Karpas-422 (cell line): Measurements from ENCODE around the gene CLCC1. TPM values are rescaled to one million over a fixed set of nuclear protein-coding genes. Genes with fewer than 3 reads are reported as not detected.

ENCODE experiments used
- DNase-seq: peaks from one replicate; pipeline ENCODE4 v3.0.0-alpha.2; 2015
- H2AFZ ChIP-seq: fragments of 200-600 bp; sonication (generic); 2 replicates; pipeline ENCODE4 v1.6.1; 2014; ENCODE audit warnings: antibody characterized with exemption, low read length, mixed read lengths
- H3K27ac ChIP-seq: fragments of 200-600 bp; sonication (generic); 2 replicates; pipeline ENCODE4 v1.5.1; 2014; ENCODE audit warnings: mild to moderate bottlenecking, low read length, moderate library complexity
- H3K27me3 ChIP-seq: fragments of 200-600 bp; sonication (generic); 2 replicates; pipeline ENCODE4 v1.6.1; 2014; ENCODE audit warnings: low read length, mixed read lengths
- H3K36me3 ChIP-seq: fragments of 200-600 bp; sonication (generic); 2 replicates; pipeline ENCODE4 v1.6.1; 2014; ENCODE audit warnings: low read length, mixed read lengths; ENCODE audit not compliant: insufficient read depth
- H3K4me1 ChIP-seq: fragments of 200-600 bp; sonication (generic); 2 replicates; pipeline ENCODE4 v1.6.1; 2014; ENCODE audit warnings: mild to moderate bottlenecking, low read length, mixed read lengths
- H3K4me2 ChIP-seq: fragments of 200-600 bp; sonication (generic); 2 replicates; pipeline ENCODE4 v1.6.1; 2014; ENCODE audit warnings: low read length, low read depth, mild to moderate bottlenecking; ENCODE audit not compliant: poor library complexity, severe bottlenecking
- H3K4me3 ChIP-seq: fragments of 200-600 bp; sonication (generic); 2 replicates; pipeline ENCODE4 v1.5.1; 2014; ENCODE audit warnings: mild to moderate bottlenecking, antibody characterized with exemption, low read length, mixed read lengths
- H3K79me2 ChIP-seq: fragments of 200-600 bp; sonication (generic); 2 replicates; pipeline ENCODE4 v1.6.1; 2014; ENCODE audit warnings: mild to moderate bottlenecking, low read length, mixed read lengths
- H3K9ac ChIP-seq: fragments of 200-600 bp; sonication (generic); 2 replicates; pipeline ENCODE4 v1.6.0; 2014; ENCODE audit warnings: low read length
- H3K9me2 ChIP-seq: fragments of 200-600 bp; sonication (generic), shearing (Covaris generic); replicated peaks from 2 replicates; pipeline ENCODE4 v1.6.0; 2014; ENCODE audit warnings: mild to moderate bottlenecking, low read length, moderate library complexity; ENCODE audit not compliant: insufficient read depth
- H3K9me3 ChIP-seq: fragments of 300-700, 200-600 bp; sonication (generic); 2 replicates; pipeline ENCODE4 v1.6.1; 2014; ENCODE audit warnings: low read length, mixed read lengths
- H4K20me1 ChIP-seq: fragments of 200-600 bp; sonication (generic); 2 replicates; pipeline ENCODE4 v1.6.1; 2014; ENCODE audit warnings: mild to moderate bottlenecking, antibody characterized with exemption, low read length, low read depth; ENCODE audit not compliant: insufficient read depth
- total RNA-seq: library from RNA; depleted of rRNA; stranded (reverse); fragments of >200 nt; shearing (Covaris generic); gene quantifications from 2 replicates; pipeline ENCODE4 v1.2.3, GENCODE V29; 2014; ENCODE audit warnings: low replicate concordance

The CLCC1 gene
- total RNA-seq, 1 experiment from 2014 or later: 20.6 TPM

GRCh38 chr1:108961752-108962486 lies 1.4 kb downstream of the CLCC1 start:
- peak overlapping the region; percentile 33; the same call in 1 of the 2 replicates for H2AFZ ChIP-seq
- H3K9ac ChIP-seq: peak overlapping the region; percentile 88
- H3K27me3 ChIP-seq: no peaks in the 10 kb centered on the region
- H3K27ac ChIP-seq: peak overlapping the region; percentile 90
- no peaks in the 10 kb centered on the region for H4K20me1 ChIP-seq
- no peaks in the 10 kb centered on the region for H3K36me3 ChIP-seq
- H3K9me3 ChIP-seq: no peaks in the 10 kb centered on the region
- H3K4me2 ChIP-seq: peak overlapping the region; percentile 77
- peak overlapping the region; percentile 92 for H3K4me3 ChIP-seq
- H3K4me1 ChIP-seq: peaks cover 27% of the 10 kb centered on the region
- H3K9me2 ChIP-seq: no peaks in the 10 kb centered on the region
- peaks cover 59% of the 10 kb centered on the region for H3K79me2 ChIP-seq
- DNase-seq: no peak

- no peaks in the 10 kb centered on the region for H4K20me1 ChIP-seq
- H3K4me3 ChIP-seq: no peak overlapping the region
- DNase-seq: no peak
- no peaks in the 10 kb centered on the region for H3K9me3 ChIP-seq
- peaks cover 27% of the 10 kb centered on the region for H3K4me1 ChIP-seq
- no peak overlapping the region for H3K27ac ChIP-seq
- peak overlapping the region; percentile 77 for H3K4me2 ChIP-seq
- no peaks in the 10 kb centered on the region for H3K9me2 ChIP-seq
- H3K27me3 ChIP-seq: no peaks in the 10 kb centered on the region
- peaks cover 65% of the 10 kb centered on the region for H3K79me2 ChIP-seq
- no peak overlapping the region for H3K9ac ChIP-seq
- no peak overlapping the region for H2AFZ ChIP-seq
- no peaks in the 10 kb centered on the region for H3K36me3 ChIP-seq
These were observed 2.1 kb downstream of the CLCC1 start for GRCh38 chr1:108961198-108961597.

DNA sequence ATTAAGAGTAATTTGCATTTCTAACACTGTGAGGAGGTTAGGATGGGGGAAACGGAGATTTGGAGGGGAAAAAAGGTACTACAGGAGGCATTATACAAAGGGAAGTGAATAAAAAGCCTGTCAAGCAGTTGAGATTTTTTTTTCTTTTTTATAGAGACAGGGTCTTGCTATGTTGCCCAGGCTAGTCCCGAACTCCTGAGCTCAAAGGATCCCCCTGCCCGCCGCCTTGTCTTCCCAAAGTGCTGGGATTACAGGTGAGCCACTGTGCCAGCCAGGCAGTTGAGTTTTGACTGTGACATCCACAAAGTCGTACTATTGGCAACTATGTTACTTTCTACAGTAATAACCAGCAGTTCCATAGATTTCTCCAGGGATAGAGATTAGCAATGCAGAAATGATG lies 2.6 kb downstream of the CLCC1 start:
- Histone ChIP-seq H3K27me3 (no peaks in the 10 kb centered on the region), H3K36me3 (no peaks in the 10 kb centered on the region), H3K4me1 (peaks cover 27% of the 10 kb centered on the region), H3K9me2 (no peaks in the 10 kb centered on the region), H3K4me3 (no peak overlapping the region), H3K27ac (no peak overlapping the region), H4K20me1 (no peaks in the 10 kb centered on the region), H3K9me3 (no peaks in the 10 kb centered on the region), H2AFZ (no peak overlapping the region), H3K4me2 (peak overlapping the region; percentile 77), H3K79me2 (peaks cover 70% of the 10 kb centered on the region), H3K9ac (no peak overlapping the region)
- no peak for DNase-seq

DNA sequence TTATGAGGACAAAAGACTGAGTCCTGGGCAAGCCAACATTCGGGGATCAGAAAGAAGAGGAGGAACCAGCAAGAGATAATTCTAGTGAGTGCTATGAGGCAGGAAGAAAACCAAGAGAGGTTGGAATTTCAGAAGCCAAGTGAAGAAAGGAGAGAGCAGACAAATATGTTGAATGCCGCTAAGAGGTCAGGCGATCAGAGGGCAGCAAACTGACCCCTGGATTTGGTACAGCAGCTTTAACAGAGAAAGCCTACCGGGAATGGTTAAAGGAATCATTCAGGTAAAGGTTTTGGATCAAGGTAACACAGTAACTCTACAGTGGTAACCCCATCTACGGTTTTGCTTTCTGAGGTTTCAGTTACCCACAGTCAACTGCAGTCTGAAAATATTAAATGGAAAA lies 5.4 kb downstream of the CLCC1 start:
- Histone ChIP-seq H3K4me3 (no peak overlapping the region), H3K9me2 (no peaks in the 10 kb centered on the region), H3K4me2 (no peak overlapping the region), H3K4me1 (peaks cover 22% of the 10 kb centered on the region), H3K9me3 (no peaks in the 10 kb centered on the region), H4K20me1 (no peaks in the 10 kb centered on the region), H3K27me3 (no peaks in the 10 kb centered on the region), H3K27ac (no peak overlapping the region), H2AFZ (no peak overlapping the region), H3K79me2 (peaks cover 97% of the 10 kb centered on the region), H3K9ac (no peak overlapping the region), H3K36me3 (peaks cover 3% of the 10 kb centered on the region; the same call in 1 of the 2 replicates)
- no peak for DNase-seq

- H3K9me3 ChIP-seq: no peaks in the 10 kb centered on the region
- H2AFZ ChIP-seq: no peak overlapping the region
- H4K20me1 ChIP-seq: no peaks in the 10 kb centered on the region
- no peak overlapping the region for H3K27ac ChIP-seq
- no peaks in the 10 kb centered on the region for H3K27me3 ChIP-seq
- no peaks in the 10 kb centered on the region for H3K9me2 ChIP-seq
- peaks cover 97% of the 10 kb centered on the region for H3K79me2 ChIP-seq
- no peak for DNase-seq
- H3K4me2 ChIP-seq: no peak overlapping the region
- H3K4me3 ChIP-seq: no peak overlapping the region
- peaks cover 7% of the 10 kb centered on the region for H3K4me1 ChIP-seq
- no peak overlapping the region for H3K9ac ChIP-seq
- peaks cover 6% of the 10 kb centered on the region; the same call in 1 of the 2 replicates for H3K36me3 ChIP-seq
These were observed 7.4 kb downstream of the CLCC1 start for GRCh38 chr1:108955881-108956280.

- Histone ChIP-seq H3K27me3 (no peaks in the 10 kb centered on the region), H4K20me1 (no peaks in the 10 kb centered on the region)
These were observed 8.2 kb downstream of the CLCC1 start for GRCh38 chr1:108955111-108955510.

GRCh38 chr1:108953452-108953851 lies 9.8 kb downstream of the CLCC1 start:
- DNase-seq: no peak
- H3K9me2 ChIP-seq: no peaks in the 10 kb centered on the region
- H3K36me3 ChIP-seq: peaks cover 6% of the 10 kb centered on the region; the same call in 1 of the 2 replicates
- no peaks in the 10 kb centered on the region for H3K9me3 ChIP-seq
- H3K4me3 ChIP-seq: no peak overlapping the region
- no peaks in the 10 kb centered on the region for H4K20me1 ChIP-seq
- H3K27ac ChIP-seq: no peak overlapping the region
- no peaks in the 10 kb centered on the region for H3K4me1 ChIP-seq
- no peak overlapping the region for H3K9ac ChIP-seq
- no peak overlapping the region for H3K4me2 ChIP-seq
- H3K79me2 ChIP-seq: peaks cover 94% of the 10 kb centered on the region
- no peak overlapping the region for H2AFZ ChIP-seq
- H3K27me3 ChIP-seq: no peaks in the 10 kb centered on the region

More at GRCh38 chr1:108955111-108955510, 8.2 kb downstream of the CLCC1 start:
- no peak overlapping the region for H3K4me3 ChIP-seq
- DNase-seq: no peak
- H3K27ac ChIP-seq: no peak overlapping the region
- peaks cover 96% of the 10 kb centered on the region for H3K79me2 ChIP-seq
- H2AFZ ChIP-seq: no peak overlapping the region
- H3K36me3 ChIP-seq: peaks cover 6% of the 10 kb centered on the region; the same call in 1 of the 2 replicates
- H3K4me1 ChIP-seq: no peaks in the 10 kb centered on the region
- no peak overlapping the region for H3K4me2 ChIP-seq
- no peaks in the 10 kb centered on the region for H3K9me2 ChIP-seq
- no peaks in the 10 kb centered on the region for H3K9me3 ChIP-seq
- no peak overlapping the region for H3K9ac ChIP-seq

DNA sequence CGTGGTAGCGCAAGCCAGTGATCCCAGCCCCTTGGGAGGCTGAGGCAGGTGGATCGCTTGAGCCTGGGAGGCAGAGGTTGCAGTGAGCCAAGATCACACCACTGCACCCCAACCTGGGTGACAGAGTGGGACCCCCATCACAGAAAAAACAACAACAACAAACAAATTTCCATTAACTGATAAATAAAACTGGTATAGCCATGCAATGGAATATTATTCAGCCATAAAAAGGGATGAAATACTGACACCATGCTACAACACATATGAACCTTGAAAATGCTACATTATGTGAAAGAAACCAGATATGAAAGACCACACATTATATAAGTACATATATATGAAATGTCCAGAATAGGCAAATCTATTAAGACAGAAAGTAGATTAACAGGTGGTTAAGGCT lies 12.0 kb downstream of the CLCC1 start:
- peaks cover 84% of the 10 kb centered on the region for H3K79me2 ChIP-seq
- no peak overlapping the region for H3K4me3 ChIP-seq
- H3K9me3 ChIP-seq: no peaks in the 10 kb centered on the region
- no peak overlapping the region for H3K27ac ChIP-seq
- H3K36me3 ChIP-seq: peaks cover 6% of the 10 kb centered on the region; the same call in 1 of the 2 replicates
- no peak overlapping the region for H2AFZ ChIP-seq
- H3K4me2 ChIP-seq: no peak overlapping the region
- no peaks in the 10 kb centered on the region for H3K4me1 ChIP-seq
- H3K27me3 ChIP-seq: no peaks in the 10 kb centered on the region
- H4K20me1 ChIP-seq: no peaks in the 10 kb centered on the region
- no peak overlapping the region for H3K9ac ChIP-seq
- no peaks in the 10 kb centered on the region for H3K9me2 ChIP-seq
- no peak for DNase-seq
